ENCODE data around the gene OSBPL3. TPM values are rescaled to one million over a fixed set of nuclear protein-coding genes. Genes with fewer than 3 reads are reported as not detected.

The OSBPL3 gene
- total RNA-seq, 1 donor from 2014 or later, result 9.8 TPM

GRCh38 chr7:24778543-24779282 is 201.3 kb downstream of the OSBPL3 start:
- Mint-ChIP-seq H3K9me3 (peaks cover 5% of the 10 kb centered on the region), H3K27ac (no peak overlapping the region), H3K4me1 (no peaks in the 10 kb centered on the region), H3K4me3 (no peak overlapping the region), H3K36me3 (no peaks in the 10 kb centered on the region), H3K27me3 (ENCODE audit: low read depth) (no peaks in the 10 kb centered on the region)
- DNase-seq (ENCODE audit: low spot score in 2 of 2, unreplicated experiment in 2 of 2), result no peak
- TF ChIP-seq CTCF (IDR thresholded peaks at IDR 0.05; ENCODE audit: unreplicated experiment), result no peak

- H3K36me3 Mint-ChIP-seq, result no peaks in the 10 kb centered on the region
- DNase-seq (ENCODE audit: low spot score in 2 of 2, unreplicated experiment in 2 of 2), result no peak
- no peak for TF ChIP-seq CTCF (IDR thresholded peaks at IDR 0.05; ENCODE audit: unreplicated experiment)
- H3K9me3 Mint-ChIP-seq, result no peaks in the 10 kb centered on the region
- H3K4me1 Mint-ChIP-seq, result no peaks in the 10 kb centered on the region
- no peak overlapping the region for H3K27ac Mint-ChIP-seq
- H3K4me3 Mint-ChIP-seq, result no peak overlapping the region
- no peaks in the 10 kb centered on the region for H3K27me3 Mint-ChIP-seq (ENCODE audit: low read depth)
Measured at GRCh38 chr7:24777806-24778205, 202.2 kb downstream of the OSBPL3 start.

- H3K36me3 Mint-ChIP-seq, result no peaks in the 10 kb centered on the region
- no peak overlapping the region for H3K27ac Mint-ChIP-seq
- DNase-seq (ENCODE audit: low spot score in 2 of 2, unreplicated experiment in 2 of 2), result no peak
- no peaks in the 10 kb centered on the region for H3K27me3 Mint-ChIP-seq (ENCODE audit: low read depth)
- peaks cover 16% of the 10 kb centered on the region for H3K9me3 Mint-ChIP-seq
- H3K4me1 Mint-ChIP-seq, result no peaks in the 10 kb centered on the region
- H3K4me3 Mint-ChIP-seq, result no peak overlapping the region
- TF ChIP-seq CTCF (IDR thresholded peaks at IDR 0.05; ENCODE audit: unreplicated experiment), result no peak
Measured at GRCh38 chr7:24773646-24774045, 206.3 kb downstream of the OSBPL3 start.

- Mint-ChIP-seq H3K4me3 (no peak overlapping the region), H3K36me3 (no peaks in the 10 kb centered on the region), H3K27ac (no peak overlapping the region), H3K9me3 (peaks cover 16% of the 10 kb centered on the region), H3K27me3 (ENCODE audit: low read depth) (no peaks in the 10 kb centered on the region), H3K4me1 (no peaks in the 10 kb centered on the region)
- DNase-seq (ENCODE audit: low spot score in 2 of 2, unreplicated experiment in 2 of 2), result no peak
- TF ChIP-seq CTCF (IDR thresholded peaks at IDR 0.05; ENCODE audit: unreplicated experiment), result no peak
Measured at GRCh38 chr7:24769851-24770250, 210.1 kb downstream of the OSBPL3 start.

GRCh38 chr7:24769014-24769830 is 210.8 kb downstream of the OSBPL3 start:
- H3K4me3 Mint-ChIP-seq, result no peak overlapping the region
- DNase-seq (ENCODE audit: low spot score in 2 of 2, unreplicated experiment in 2 of 2), result no peak
- no peaks in the 10 kb centered on the region for H3K4me1 Mint-ChIP-seq
- no peaks in the 10 kb centered on the region for H3K36me3 Mint-ChIP-seq
- no peak for TF ChIP-seq CTCF (IDR thresholded peaks at IDR 0.05; ENCODE audit: unreplicated experiment)
- H3K27ac Mint-ChIP-seq, result no peak overlapping the region
- H3K27me3 Mint-ChIP-seq (ENCODE audit: low read depth), result peaks cover 3% of the 10 kb centered on the region
- peaks cover 16% of the 10 kb centered on the region for H3K9me3 Mint-ChIP-seq
